WTC11 (cell line): ENCODE measurements around the gene MAP7. TPM values are rescaled to one million over a fixed set of nuclear protein-coding genes. Genes with fewer than 3 reads are reported as not detected.

ENCODE experiments used
- ATAC-seq: fragments of 200-7000 bp; cut with Tn5 transposase; 2 replicates; pipeline ENCODE4 v1.10.0; 2021; ENCODE audit warnings: mild to moderate bottlenecking, moderate library complexity
- CTCF ChIA-PET: fragments of 300-600 bp; sonication (Branson Sonifier 250); formaldehyde crosslinking; loops from one replicate; lab custom pipeline; 2021; ENCODE audit warnings: antibody characterized with exemption; lab: Charles Lee
- POLR2A ChIA-PET: fragments of 350-600 bp; sonication (Branson Sonifier 250); formaldehyde crosslinking; loops from one replicate; lab custom pipeline; 2021; ENCODE audit warnings: antibody characterized with exemption; lab: Charles Lee
- DNase-seq: peaks from one replicate; pipeline ENCODE4 v3.0.0; 2021; ENCODE audit warnings: low spot score
- H3K27ac Mint-ChIP-seq: 2 replicates; pipeline ENCODE4 v1.8.0; 2021; ENCODE audit warnings: mixed read lengths
- H3K27me3 Mint-ChIP-seq: 2 replicates; pipeline ENCODE4 v1.8.0; 2021; ENCODE audit warnings: low read depth, mild to moderate bottlenecking, moderate library complexity, mixed read lengths
- H3K36me3 Mint-ChIP-seq: 2 replicates; pipeline ENCODE4 v1.8.0; 2021; ENCODE audit warnings: mixed read lengths
- H3K4me1 Mint-ChIP-seq: 2 replicates; pipeline ENCODE4 v1.8.0; 2022; ENCODE audit warnings: mixed read lengths
- H3K4me3 Mint-ChIP-seq: 2 replicates; pipeline ENCODE4 v1.8.0; 2021; ENCODE audit warnings: mild to moderate bottlenecking, moderate library complexity, mixed read lengths
- H3K9me3 Mint-ChIP-seq: 2 replicates; pipeline ENCODE4 v1.8.0; 2021; ENCODE audit warnings: mixed read lengths
- AR ChIP-seq: fragments of 250-450 bp; sonication (Bioruptor Pico); IDR thresholded peaks from 2 replicates; pipeline ENCODE4 v1.9.0; 2021; ENCODE audit warnings: mild to moderate bottlenecking
- ATF1 ChIP-seq: sonication (generic); formaldehyde crosslinking; IDR thresholded peaks from 2 replicates; pipeline ENCODE4 v1.8.1; 2023; ENCODE audit warnings: mild to moderate bottlenecking, moderate library complexity, missing genetic modification reagents
- ATF6 ChIP-seq: sonication (generic); formaldehyde crosslinking; IDR thresholded peaks from 2 replicates; pipeline ENCODE4 v1.8.1; 2023; ENCODE audit warnings: mild to moderate bottlenecking, missing genetic modification reagents
- E2F4 ChIP-seq: sonication (generic); formaldehyde crosslinking; IDR thresholded peaks from 2 replicates; pipeline ENCODE4 v1.8.1; 2022; ENCODE audit warnings: low read depth, mild to moderate bottlenecking, moderate library complexity, missing genetic modification reagents, borderline replicate concordance
- ELF4 ChIP-seq: sonication (generic); formaldehyde crosslinking; IDR thresholded peaks from 2 replicates; pipeline ENCODE4 v1.8.1; 2022; ENCODE audit warnings: low read depth, mild to moderate bottlenecking, moderate library complexity, missing genetic modification reagents
- RELA ChIP-seq: sonication (generic); formaldehyde crosslinking; IDR thresholded peaks from 2 replicates; pipeline ENCODE4 v1.8.1; 2022; ENCODE audit warnings: missing genetic modification reagents, mild to moderate bottlenecking, borderline replicate concordance
- SMAD4 ChIP-seq: sonication (generic); formaldehyde crosslinking; IDR thresholded peaks from 2 replicates; pipeline ENCODE4 v1.8.0; 2022; ENCODE audit warnings: mild to moderate bottlenecking, missing genetic modification reagents
- SOX15 ChIP-seq: fragments of 250-450 bp; sonication (Bioruptor Pico); IDR thresholded peaks from 2 replicates; pipeline ENCODE4 v1.9.0; 2021; ENCODE audit warnings: mild to moderate bottlenecking
- ZNF138 ChIP-seq: sonication (generic); formaldehyde crosslinking; conservative IDR thresholded peaks from 2 replicates; pipeline ENCODE4 v1.8.1; 2022; ENCODE audit warnings: mild to moderate bottlenecking, moderate library complexity, missing genetic modification reagents
- ZNF532 ChIP-seq: fragments of 250-450 bp; sonication (Bioruptor Pico); IDR thresholded peaks from 2 replicates; pipeline ENCODE4 v1.9.0; 2021; ENCODE audit warnings: mild to moderate bottlenecking, borderline replicate concordance
- total RNA-seq: library from RNA; stranded (reverse); gene quantifications from 3 replicates; pipeline ENCODE4 v1.2.3, GENCODE V29; 2021
- TF ChIP-seq, protein P1 (sequence below): sonication (generic); formaldehyde crosslinking; IDR thresholded peaks from 2 replicates; pipeline ENCODE4 v1.8.1; 2023; ENCODE audit warnings: mild to moderate bottlenecking, moderate library complexity, missing genetic modification reagents
- TF ChIP-seq, protein P2 (sequence below): sonication (generic); formaldehyde crosslinking; IDR thresholded peaks from 2 replicates; pipeline ENCODE4 v1.8.0; 2023; ENCODE audit warnings: missing genetic modification reagents, mild to moderate bottlenecking, borderline replicate concordance
- TF ChIP-seq, protein P3 (sequence below): fragments of 200-600 bp; IDR thresholded peaks from 2 replicates; pipeline ENCODE4 v1.8.0; 2022; ENCODE audit warnings: antibody characterized with exemption

The MAP7 gene
- total RNA-seq, 1 experiment from 2014 or later = 56.6 TPM

GRCh38 chr6:136446145-136446544 is 104.1 kb downstream of the MAP7 start:
- Mint-ChIP-seq H3K4me1 (peaks cover 39% of the 10 kb centered on the region), H3K9me3 (peaks cover 3% of the 10 kb centered on the region), H3K4me3 (no peak overlapping the region)
- no peak for ATAC-seq
- ChIA-PET POLR2A (no interaction called here), CTCF (no interaction called here)
- TF ChIP-seq, protein P1, sequence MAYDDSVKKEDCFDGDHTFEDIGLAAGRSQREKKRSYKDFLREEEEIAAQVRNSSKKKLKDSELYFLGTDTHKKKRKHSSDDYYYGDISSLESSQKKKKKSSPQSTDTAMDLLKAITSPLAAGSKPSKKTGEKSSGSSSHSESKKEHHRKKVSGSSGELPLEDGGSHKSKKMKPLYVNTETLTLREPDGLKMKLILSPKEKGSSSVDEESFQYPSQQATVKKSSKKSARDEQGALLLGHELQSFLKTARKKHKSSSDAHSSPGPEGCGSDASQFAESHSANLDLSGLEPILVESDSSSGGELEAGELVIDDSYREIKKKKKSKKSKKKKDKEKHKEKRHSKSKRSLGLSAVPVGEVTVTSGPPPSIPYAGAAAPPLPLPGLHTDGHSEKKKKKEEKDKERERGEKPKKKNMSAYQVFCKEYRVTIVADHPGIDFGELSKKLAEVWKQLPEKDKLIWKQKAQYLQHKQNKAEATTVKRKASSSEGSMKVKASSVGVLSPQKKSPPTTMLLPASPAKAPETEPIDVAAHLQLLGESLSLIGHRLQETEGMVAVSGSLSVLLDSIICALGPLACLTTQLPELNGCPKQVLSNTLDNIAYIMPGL = no peak
- TF ChIP-seq ZNF138 (CRISPR knock-in tag) (no peak), ATF1 (no peak), SOX15 (CRISPR knock-in tag) (no peak), E2F4 (CRISPR knock-in tag) (no peak), ATF6 (CRISPR knock-in tag) (no peak), AR (CRISPR knock-in tag) (no peak), SMAD4 (no peak), ELF4 (CRISPR knock-in tag) (no peak), ZNF532 (CRISPR knock-in tag) (no peak), RELA (no peak)
- TF ChIP-seq, protein P2, sequence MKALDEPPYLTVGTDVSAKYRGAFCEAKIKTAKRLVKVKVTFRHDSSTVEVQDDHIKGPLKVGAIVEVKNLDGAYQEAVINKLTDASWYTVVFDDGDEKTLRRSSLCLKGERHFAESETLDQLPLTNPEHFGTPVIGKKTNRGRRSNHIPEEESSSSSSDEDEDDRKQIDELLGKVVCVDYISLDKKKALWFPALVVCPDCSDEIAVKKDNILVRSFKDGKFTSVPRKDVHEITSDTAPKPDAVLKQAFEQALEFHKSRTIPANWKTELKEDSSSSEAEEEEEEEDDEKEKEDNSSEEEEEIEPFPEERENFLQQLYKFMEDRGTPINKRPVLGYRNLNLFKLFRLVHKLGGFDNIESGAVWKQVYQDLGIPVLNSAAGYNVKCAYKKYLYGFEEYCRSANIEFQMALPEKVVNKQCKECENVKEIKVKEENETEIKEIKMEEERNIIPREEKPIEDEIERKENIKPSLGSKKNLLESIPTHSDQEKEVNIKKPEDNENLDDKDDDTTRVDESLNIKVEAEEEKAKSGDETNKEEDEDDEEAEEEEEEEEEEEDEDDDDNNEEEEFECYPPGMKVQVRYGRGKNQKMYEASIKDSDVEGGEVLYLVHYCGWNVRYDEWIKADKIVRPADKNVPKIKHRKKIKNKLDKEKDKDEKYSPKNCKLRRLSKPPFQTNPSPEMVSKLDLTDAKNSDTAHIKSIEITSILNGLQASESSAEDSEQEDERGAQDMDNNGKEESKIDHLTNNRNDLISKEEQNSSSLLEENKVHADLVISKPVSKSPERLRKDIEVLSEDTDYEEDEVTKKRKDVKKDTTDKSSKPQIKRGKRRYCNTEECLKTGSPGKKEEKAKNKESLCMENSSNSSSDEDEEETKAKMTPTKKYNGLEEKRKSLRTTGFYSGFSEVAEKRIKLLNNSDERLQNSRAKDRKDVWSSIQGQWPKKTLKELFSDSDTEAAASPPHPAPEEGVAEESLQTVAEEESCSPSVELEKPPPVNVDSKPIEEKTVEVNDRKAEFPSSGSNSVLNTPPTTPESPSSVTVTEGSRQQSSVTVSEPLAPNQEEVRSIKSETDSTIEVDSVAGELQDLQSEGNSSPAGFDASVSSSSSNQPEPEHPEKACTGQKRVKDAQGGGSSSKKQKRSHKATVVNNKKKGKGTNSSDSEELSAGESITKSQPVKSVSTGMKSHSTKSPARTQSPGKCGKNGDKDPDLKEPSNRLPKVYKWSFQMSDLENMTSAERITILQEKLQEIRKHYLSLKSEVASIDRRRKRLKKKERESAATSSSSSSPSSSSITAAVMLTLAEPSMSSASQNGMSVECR = no peak
- TF ChIP-seq, protein P3, sequence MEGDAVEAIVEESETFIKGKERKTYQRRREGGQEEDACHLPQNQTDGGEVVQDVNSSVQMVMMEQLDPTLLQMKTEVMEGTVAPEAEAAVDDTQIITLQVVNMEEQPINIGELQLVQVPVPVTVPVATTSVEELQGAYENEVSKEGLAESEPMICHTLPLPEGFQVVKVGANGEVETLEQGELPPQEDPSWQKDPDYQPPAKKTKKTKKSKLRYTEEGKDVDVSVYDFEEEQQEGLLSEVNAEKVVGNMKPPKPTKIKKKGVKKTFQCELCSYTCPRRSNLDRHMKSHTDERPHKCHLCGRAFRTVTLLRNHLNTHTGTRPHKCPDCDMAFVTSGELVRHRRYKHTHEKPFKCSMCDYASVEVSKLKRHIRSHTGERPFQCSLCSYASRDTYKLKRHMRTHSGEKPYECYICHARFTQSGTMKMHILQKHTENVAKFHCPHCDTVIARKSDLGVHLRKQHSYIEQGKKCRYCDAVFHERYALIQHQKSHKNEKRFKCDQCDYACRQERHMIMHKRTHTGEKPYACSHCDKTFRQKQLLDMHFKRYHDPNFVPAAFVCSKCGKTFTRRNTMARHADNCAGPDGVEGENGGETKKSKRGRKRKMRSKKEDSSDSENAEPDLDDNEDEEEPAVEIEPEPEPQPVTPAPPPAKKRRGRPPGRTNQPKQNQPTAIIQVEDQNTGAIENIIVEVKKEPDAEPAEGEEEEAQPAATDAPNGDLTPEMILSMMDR = no peak
- TF ChIP-seq, all 79 proteins: peak for 0
- peaks cover 8% of the 10 kb centered on the region for H3K36me3 Mint-ChIP-seq
- H3K27ac Mint-ChIP-seq = no peak overlapping the region; the same call in 1 of the 2 replicates
- H3K27me3 Mint-ChIP-seq = no peaks in the 10 kb centered on the region
- DNase-seq = no peak
